Measurements from ENCODE around the gene SPOCK3. TPM values are rescaled to one million over a fixed set of nuclear protein-coding genes. Genes with fewer than 3 reads are reported as not detected.

SPOCK3 gene
- total and polyA plus RNA-seq, 9 donors = 0.50 to 11.0 (median 4.5) TPM

- 85 to 97% (median 88%) methylated on average over 2 of the region's 2 CpGs for WGBS, 3 donors
- DNase-seq = no peak
- Histone ChIP-seq H3K4me3 (no peak overlapping the region), H3K27me3 (no peaks in the 10 kb centered on the region), H3K9me3 (no peaks in the 10 kb centered on the region), H3K4me1 (ENCODE audit: insufficient read depth) (no peaks in the 10 kb centered on the region), H3K36me3 (no peaks in the 10 kb centered on the region), H3K27ac (no peak overlapping the region)
- intact Hi-C loops (cut with DNase I) = no loop called here
- TF ChIP-seq EP300 (IDR thresholded peaks at IDR 0.05) = no peak
- TF ChIP-seq, protein P1, sequence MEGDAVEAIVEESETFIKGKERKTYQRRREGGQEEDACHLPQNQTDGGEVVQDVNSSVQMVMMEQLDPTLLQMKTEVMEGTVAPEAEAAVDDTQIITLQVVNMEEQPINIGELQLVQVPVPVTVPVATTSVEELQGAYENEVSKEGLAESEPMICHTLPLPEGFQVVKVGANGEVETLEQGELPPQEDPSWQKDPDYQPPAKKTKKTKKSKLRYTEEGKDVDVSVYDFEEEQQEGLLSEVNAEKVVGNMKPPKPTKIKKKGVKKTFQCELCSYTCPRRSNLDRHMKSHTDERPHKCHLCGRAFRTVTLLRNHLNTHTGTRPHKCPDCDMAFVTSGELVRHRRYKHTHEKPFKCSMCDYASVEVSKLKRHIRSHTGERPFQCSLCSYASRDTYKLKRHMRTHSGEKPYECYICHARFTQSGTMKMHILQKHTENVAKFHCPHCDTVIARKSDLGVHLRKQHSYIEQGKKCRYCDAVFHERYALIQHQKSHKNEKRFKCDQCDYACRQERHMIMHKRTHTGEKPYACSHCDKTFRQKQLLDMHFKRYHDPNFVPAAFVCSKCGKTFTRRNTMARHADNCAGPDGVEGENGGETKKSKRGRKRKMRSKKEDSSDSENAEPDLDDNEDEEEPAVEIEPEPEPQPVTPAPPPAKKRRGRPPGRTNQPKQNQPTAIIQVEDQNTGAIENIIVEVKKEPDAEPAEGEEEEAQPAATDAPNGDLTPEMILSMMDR (IDR thresholded peaks at IDR 0.05) = no peak
- TF ChIP-seq POLR2A (IDR thresholded peaks at IDR 0.05) = no peak
Measured at GRCh38 chr4:167136270-167136669, 98.0 kb downstream of the SPOCK3 start.

GRCh38 chr4:167129146-167129545, 105.1 kb downstream of the SPOCK3 start:
- 80 to 90% (median 85%) methylated on average over 1 of the region's 1 CpG for WGBS, 3 donors
- Histone ChIP-seq H3K36me3 (no peaks in the 10 kb centered on the region), H3K4me3 (no peak overlapping the region), H3K4me1 (ENCODE audit: insufficient read depth) (no peaks in the 10 kb centered on the region), H3K9me3 (no peaks in the 10 kb centered on the region), H3K27me3 (no peaks in the 10 kb centered on the region), H3K27ac (no peak overlapping the region)
- DNase-seq = no peak
- intact Hi-C loops (cut with DNase I) = no loop called here
- TF ChIP-seq, protein P1 (IDR thresholded peaks at IDR 0.05) = no peak
- TF ChIP-seq EP300 (IDR thresholded peaks at IDR 0.05) = no peak
- no peak for TF ChIP-seq POLR2A (IDR thresholded peaks at IDR 0.05)

DNA sequence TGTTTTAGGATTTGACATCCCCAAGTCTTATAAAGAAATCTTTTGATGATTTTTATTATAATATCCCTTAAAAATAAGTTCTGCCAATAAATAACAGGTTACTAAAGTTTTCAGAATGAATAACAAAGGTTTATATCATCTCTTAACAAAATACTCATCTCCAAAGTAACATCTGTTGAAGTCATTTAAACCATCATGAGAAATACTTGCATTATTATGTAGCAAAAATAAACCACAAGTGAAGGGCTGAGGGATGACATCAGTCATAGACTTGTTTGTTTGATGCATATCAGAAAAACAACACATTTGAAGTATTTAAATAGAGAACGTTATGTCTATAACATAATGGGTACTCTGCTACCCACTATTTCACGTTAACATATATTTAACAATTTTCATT, 114.9 kb downstream of the SPOCK3 start:
- 67 to 80% (median 75%) methylated on average over 2 of the region's 2 CpGs for WGBS, 3 donors
- intact Hi-C loops (cut with DNase I) = no loop called here
- Histone ChIP-seq H3K27me3 (no peaks in the 10 kb centered on the region), H3K27ac (no peak overlapping the region), H3K4me3 (no peak overlapping the region), H3K9me3 (no peaks in the 10 kb centered on the region), H3K4me1 (ENCODE audit: insufficient read depth) (no peaks in the 10 kb centered on the region), H3K36me3 (no peaks in the 10 kb centered on the region)
- TF ChIP-seq EP300 (IDR thresholded peaks at IDR 0.05) = no peak
- no peak for DNase-seq

GRCh38 chr4:167117273-167117672, 117.0 kb downstream of the SPOCK3 start:
- intact Hi-C loops (cut with DNase I) = no loop called here
- WGBS, 3 donors = 47 to 73% (median 58%) methylated on average over 4 of the region's 4 CpGs
- H3K9me3 ChIP-seq = no peaks in the 10 kb centered on the region
- no peaks in the 10 kb centered on the region for H3K36me3 ChIP-seq
- TF ChIP-seq, protein P1 (IDR thresholded peaks at IDR 0.05) = no peak
- no peak for TF ChIP-seq POLR2A (IDR thresholded peaks at IDR 0.05)
- no peak for TF ChIP-seq EP300 (IDR thresholded peaks at IDR 0.05)
- no peaks in the 10 kb centered on the region for H3K27me3 ChIP-seq
- H3K4me3 ChIP-seq = no peak overlapping the region
- H3K27ac ChIP-seq = no peak overlapping the region
- H3K4me1 ChIP-seq (ENCODE audit: insufficient read depth) = no peaks in the 10 kb centered on the region
- no peak for DNase-seq

GRCh38 chr4:167114416-167114971, 119.8 kb downstream of the SPOCK3 start:
- DNase-seq = no peak
- intact Hi-C loops (cut with DNase I) = no loop called here
- no peaks in the 10 kb centered on the region for H3K27me3 ChIP-seq
- no peak overlapping the region for H3K4me3 ChIP-seq
- no peaks in the 10 kb centered on the region for H3K36me3 ChIP-seq
- TF ChIP-seq, protein P1 (IDR thresholded peaks at IDR 0.05) = no peak
- no peak for TF ChIP-seq POLR2A (IDR thresholded peaks at IDR 0.05)
- TF ChIP-seq EP300 (IDR thresholded peaks at IDR 0.05) = no peak
- WGBS, 3 donors = 38 to 55% (median 53%) methylated on average over 4 of the region's 4 CpGs
- H3K9me3 ChIP-seq = no peaks in the 10 kb centered on the region
- H3K4me1 ChIP-seq (ENCODE audit: insufficient read depth) = no peaks in the 10 kb centered on the region
- no peak overlapping the region for H3K27ac ChIP-seq

Data from ovary (tissue), 9 donors.